KMS-11 (cell line): ENCODE data around the gene GOSR1.

ENCODE experiments used
- H2AFZ ChIP-seq: fragments of 200-600 bp; sonication (generic); 2 replicates; pipeline ENCODE4 v1.6.1; 2016; ENCODE audit warnings: antibody characterized with exemption, mixed run types, low read depth
- H3K27ac ChIP-seq: fragments of 200-600 bp; sonication (generic); 2 replicates; pipeline ENCODE4 v1.6.1; 2016; ENCODE audit warnings: mild to moderate bottlenecking, mixed run types
- H3K27me3 ChIP-seq: fragments of 200-600 bp; sonication (generic); 2 replicates; pipeline ENCODE4 v1.6.1; 2017; ENCODE audit warnings: mild to moderate bottlenecking, low read depth, mixed run types, moderate library complexity; ENCODE audit not compliant: insufficient read depth
- H3K36me3 ChIP-seq: fragments of 200-600 bp; sonication (generic); 2 replicates; pipeline ENCODE4 v1.6.1; 2017; ENCODE audit warnings: mild to moderate bottlenecking, mixed run types; ENCODE audit not compliant: insufficient read depth
- H3K4me1 ChIP-seq: fragments of 200-600 bp; sonication (generic); 2 replicates; pipeline ENCODE4 v1.6.1; 2016; ENCODE audit warnings: mild to moderate bottlenecking, low read depth, mixed run types; ENCODE audit not compliant: poor library complexity, severe bottlenecking
- H3K4me2 ChIP-seq: fragments of 200-600 bp; sonication (generic); 2 replicates; pipeline ENCODE4 v1.7.0; 2016; ENCODE audit warnings: mild to moderate bottlenecking, mixed run types
- H3K4me3 ChIP-seq: fragments of 200-600 bp; sonication (generic); IDR thresholded peaks from 2 replicates; pipeline ENCODE4 v1.6.1; 2017; ENCODE audit warnings: low read depth, low read length, mixed read lengths; ENCODE audit not compliant: insufficient read depth
- H3K79me2 ChIP-seq: fragments of 200-600 bp; sonication (generic); 2 replicates; pipeline ENCODE4 v1.6.1; 2016; ENCODE audit warnings: low read depth, mixed run types; ENCODE audit not compliant: insufficient read depth
- H3K9ac ChIP-seq: fragments of 200-600 bp; sonication (generic); 2 replicates; pipeline ENCODE4 v1.6.1; 2016; ENCODE audit warnings: mild to moderate bottlenecking, mixed run types
- H4K20me1 ChIP-seq: fragments of 200-600 bp; sonication (generic); 2 replicates; pipeline ENCODE4 v1.6.1; 2016; ENCODE audit warnings: mild to moderate bottlenecking, mixed run types; ENCODE audit not compliant: insufficient read depth
- CTCF ChIP-seq: fragments of 200-600 bp; sonication (generic); conservative IDR thresholded peaks from 2 replicates; pipeline ENCODE4 v1.6.1; 2017; ENCODE audit warnings: low read depth, mild to moderate bottlenecking, antibody characterized with exemption, low read length, moderate library complexity, mixed read lengths

GOSR1 gene

GRCh38 chr17:30505868-30506417 is 28.7 kb downstream of the GOSR1 start:
- Histone ChIP-seq H3K79me2 (no peaks in the 10 kb centered on the region), H3K4me2 (no peak overlapping the region), H3K4me3 (no peak overlapping the region), H4K20me1 (no peaks in the 10 kb centered on the region), H3K9ac (no peak overlapping the region), H3K27ac (no peak overlapping the region), H3K36me3 (no peaks in the 10 kb centered on the region; the same call in 1 of the 2 replicates), H2AFZ (no peak overlapping the region), H3K4me1 (no peaks in the 10 kb centered on the region), H3K27me3 (no peaks in the 10 kb centered on the region)
- no peak for TF ChIP-seq CTCF

- no peak overlapping the region for H3K27ac ChIP-seq
- H3K4me2 ChIP-seq, result no peak overlapping the region
- no peaks in the 10 kb centered on the region for H3K36me3 ChIP-seq
- H3K27me3 ChIP-seq, result no peaks in the 10 kb centered on the region
- H2AFZ ChIP-seq, result no peak overlapping the region
- no peak overlapping the region for H3K4me3 ChIP-seq
- no peak overlapping the region for H3K9ac ChIP-seq
- TF ChIP-seq CTCF, result no peak
- H4K20me1 ChIP-seq, result no peaks in the 10 kb centered on the region
- H3K79me2 ChIP-seq, result no peaks in the 10 kb centered on the region
- H3K4me1 ChIP-seq, result no peaks in the 10 kb centered on the region
Observed at GRCh38 chr17:30506481-30506880, 29.3 kb downstream of the GOSR1 start.

- H3K4me2 ChIP-seq, result no peak overlapping the region
- H3K36me3 ChIP-seq, result no peaks in the 10 kb centered on the region
- H2AFZ ChIP-seq, result no peak overlapping the region
- no peak overlapping the region for H3K4me3 ChIP-seq
- no peaks in the 10 kb centered on the region for H3K27me3 ChIP-seq
- no peak for TF ChIP-seq CTCF
- H3K27ac ChIP-seq, result no peak overlapping the region
- H3K4me1 ChIP-seq, result no peaks in the 10 kb centered on the region
- H3K9ac ChIP-seq, result no peak overlapping the region
- no peaks in the 10 kb centered on the region for H4K20me1 ChIP-seq
- no peaks in the 10 kb centered on the region for H3K79me2 ChIP-seq
Observed at GRCh38 chr17:30513346-30513745, 36.1 kb downstream of the GOSR1 start.

GRCh38 chr17:30514895-30515596 is 37.8 kb downstream of the GOSR1 start:
- Histone ChIP-seq H2AFZ (no peak overlapping the region), H3K27ac (no peak overlapping the region), H3K79me2 (no peaks in the 10 kb centered on the region), H3K4me3 (no peak overlapping the region), H3K4me2 (no peak overlapping the region), H3K4me1 (no peaks in the 10 kb centered on the region), H4K20me1 (no peaks in the 10 kb centered on the region), H3K27me3 (no peaks in the 10 kb centered on the region), H3K36me3 (no peaks in the 10 kb centered on the region), H3K9ac (no peak overlapping the region)
- TF ChIP-seq CTCF, result no peak
